ENCODE results near the gene LMNA.

Gene LMNA

DNA sequence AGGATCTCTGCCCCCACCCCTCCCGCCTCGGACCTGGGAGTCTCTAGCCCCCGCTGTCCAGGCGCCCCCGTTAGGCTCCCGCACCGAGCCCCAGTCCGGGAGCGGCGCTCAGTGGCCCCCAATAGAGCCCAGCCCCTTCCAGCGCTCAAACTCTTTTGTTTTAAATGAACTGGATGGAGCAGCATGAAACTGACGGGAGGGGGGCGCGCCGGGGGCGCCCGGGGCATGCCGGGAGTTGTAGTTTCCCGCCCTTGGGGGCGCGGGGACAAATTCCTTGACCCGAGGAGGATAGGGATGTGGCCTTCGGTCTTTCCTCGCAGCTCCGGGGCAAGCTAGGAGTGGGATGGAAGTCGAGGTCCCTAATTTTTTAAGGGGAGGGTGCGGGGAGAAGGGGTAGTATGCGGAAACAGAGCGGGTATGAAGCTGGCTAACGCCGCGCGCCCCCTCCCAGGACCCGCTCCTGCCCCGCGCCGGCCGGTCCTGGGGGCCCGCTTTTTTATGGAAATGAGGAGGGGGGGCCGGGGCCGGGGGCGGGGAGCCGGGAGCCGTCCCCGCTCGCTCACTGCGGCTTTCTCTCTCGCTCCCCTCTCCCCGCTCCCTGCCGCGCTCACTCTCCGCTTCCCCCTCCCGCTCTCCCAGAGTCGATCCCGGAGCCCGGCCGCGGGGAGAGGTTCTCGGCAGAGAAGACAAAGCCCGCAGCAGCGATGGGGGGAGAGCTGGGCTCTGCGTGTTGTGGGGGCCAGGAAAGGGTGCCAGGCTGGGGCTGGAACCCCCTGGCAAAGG, 32.0 kb upstream of the LMNA start, which contains the start of gene MEX3A:
Gene MEX3A, minus strand, starts transcription at position 157 of the 783 bp plus-strand sequence. CDS start 467 bp downstream, outside the sequence.
- peak; percentile 74 for DNase-seq

DNA sequence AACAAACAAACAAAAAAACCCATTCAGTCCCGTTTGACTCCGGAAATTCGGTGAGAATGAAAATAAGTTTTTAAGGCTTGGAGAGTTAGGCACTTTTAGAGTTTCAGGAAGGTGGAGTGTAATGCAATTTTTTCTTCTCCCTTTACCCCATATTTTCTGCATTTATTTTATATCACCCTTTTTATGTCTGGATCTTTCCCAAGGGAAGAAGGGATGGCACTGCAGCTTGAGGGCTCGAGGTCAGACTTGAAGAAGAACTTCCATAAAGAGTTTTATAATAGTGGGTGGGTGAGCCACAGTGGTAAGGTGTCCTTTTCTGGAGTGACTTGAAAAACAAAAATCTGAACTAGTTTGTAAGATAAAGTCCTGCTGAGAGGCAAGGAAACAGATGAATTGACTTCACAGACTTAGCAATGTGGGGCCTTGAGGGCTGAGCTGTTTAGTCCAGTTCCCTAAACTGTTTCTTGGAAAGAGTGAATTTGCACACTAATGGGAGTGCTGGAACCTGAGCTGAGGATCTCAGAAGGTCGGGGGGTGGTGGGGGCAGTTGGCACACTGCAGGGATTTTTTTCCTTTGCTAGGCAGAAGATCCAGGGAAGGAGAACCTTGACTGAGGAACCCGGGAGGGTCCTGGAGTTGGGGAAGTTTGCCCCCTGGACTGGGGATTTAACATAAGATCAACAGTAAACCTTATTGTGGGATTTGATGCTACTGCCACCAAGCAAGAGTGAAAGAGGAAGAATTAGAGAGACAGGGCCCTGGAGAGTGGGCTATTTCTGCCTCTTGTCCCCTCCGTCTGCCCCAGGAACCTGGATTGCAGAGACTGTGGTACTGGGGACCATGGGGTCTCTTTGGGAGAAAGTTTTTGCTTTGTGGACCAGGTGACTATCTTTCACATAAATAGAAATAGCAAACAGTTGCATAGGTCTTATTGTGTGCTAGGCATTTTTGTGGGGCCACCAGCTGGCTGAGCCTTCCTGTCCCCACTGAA, 30.4 kb upstream of the LMNA start:
- DNase-seq = no peak

DNA sequence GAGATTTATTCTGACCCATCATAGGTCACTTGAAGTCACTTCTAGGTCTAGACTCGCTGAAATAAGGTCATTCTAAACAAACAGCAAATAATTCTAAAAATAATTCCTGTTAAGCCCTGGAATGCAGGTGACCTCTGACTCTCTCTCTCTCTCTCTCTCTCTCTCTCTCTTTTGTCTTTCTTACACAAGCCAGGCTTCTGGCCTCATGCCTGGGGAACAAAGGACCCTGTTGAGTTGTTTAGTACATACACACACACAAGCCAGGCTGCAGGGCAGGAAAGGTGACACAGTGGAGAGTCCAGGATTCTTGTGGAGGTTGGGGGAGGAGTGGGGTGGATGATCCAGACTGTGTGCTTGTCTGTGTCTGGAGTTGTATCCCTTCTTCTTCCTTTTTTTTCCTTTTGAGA, 28.3 kb upstream of the LMNA start:
- no peak for DNase-seq

DNA sequence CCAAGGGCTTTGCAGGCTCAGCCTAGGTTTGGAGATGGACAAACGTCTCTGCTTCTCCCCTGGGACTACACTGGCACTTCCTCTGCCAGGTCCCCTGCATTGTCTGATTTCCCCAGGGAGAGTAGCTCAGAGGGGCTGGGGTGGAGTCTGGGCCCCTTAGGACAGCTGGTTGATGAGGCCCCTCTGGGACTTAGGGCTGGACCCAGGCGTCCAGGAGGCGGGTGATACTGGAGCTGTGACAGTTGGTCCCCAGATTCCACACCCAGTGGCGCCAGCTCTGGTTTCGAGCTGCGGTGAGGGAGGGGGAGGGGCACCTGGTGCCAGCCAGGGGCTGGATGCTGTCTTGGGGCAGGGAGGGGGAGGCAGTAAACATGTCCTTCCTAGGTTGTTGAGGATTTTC, 24.8 kb upstream of the LMNA start:
- DNase-seq = no peak

DNA sequence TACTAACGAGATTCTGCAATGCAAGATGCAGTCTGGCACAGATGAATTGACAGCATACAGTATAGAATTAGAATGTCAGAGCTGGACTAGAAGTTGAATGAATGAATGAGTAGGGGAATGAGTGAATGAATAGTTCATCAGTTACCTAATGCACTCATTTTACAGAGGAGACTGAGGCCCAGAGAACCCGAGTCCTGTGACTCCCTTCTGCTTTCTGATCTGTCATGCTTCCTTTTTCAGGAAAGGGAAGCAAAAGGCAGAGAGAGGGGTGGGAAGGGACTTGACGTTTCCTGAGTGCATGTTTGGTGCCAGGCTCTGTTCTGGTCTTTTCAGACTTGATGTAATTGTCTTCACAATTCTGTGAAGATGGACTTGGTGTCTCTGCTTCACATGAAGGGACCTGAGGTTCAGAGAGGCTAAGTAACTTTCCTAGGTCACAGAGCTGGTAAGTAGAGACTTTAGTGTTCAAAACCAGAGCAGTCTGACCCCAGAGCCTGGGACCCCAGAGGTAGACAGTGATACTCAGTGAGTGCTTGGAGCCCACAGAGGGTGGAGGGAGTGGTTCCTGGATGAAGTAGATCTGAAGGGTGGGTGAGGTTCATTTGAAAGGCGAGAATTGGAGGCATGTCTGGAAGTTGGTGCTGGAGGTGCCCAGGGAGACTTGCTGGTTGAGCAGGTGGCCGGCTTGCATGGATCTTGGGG, 24.2 kb upstream of the LMNA start:
- DNase-seq = no peak

DNA sequence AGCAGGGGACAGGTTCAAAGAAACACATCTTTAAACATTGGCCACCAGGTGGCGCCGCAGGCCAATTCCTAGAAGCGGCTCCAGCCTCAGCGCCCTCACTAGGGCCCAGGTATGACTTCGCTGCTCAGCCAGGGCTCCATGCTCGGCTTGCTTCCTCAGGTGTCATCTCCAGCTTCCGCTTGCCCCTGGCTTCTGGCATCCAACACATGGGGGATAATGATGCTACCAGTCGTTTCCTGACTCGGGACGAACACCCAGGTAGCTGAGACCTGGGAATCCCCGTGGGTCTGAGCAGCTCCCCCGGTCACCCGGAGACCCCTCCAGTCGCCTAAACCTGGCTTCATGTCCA, 23.7 kb upstream of the LMNA start:
- peak; percentile 95 for DNase-seq

DNA sequence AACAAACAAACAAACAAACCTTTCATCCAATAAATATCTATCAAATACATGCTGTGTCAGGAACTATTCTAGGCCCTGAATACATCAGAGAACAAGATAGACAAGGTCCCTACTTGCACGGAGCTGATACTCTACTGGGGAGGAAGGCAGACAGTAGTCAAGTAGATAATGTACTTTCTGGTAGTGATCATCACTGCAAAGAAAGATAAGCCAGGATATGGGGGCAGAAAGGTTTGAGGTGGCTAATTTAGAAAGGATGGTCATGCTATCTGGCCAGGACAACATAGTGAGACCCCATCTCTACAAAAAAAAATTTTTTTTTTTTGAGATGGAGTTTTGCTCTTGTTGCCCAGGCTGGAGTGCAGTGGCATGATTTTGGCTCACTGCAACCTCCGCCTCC, 22.9 kb upstream of the LMNA start:
- DNase-seq = no peak

DNA sequence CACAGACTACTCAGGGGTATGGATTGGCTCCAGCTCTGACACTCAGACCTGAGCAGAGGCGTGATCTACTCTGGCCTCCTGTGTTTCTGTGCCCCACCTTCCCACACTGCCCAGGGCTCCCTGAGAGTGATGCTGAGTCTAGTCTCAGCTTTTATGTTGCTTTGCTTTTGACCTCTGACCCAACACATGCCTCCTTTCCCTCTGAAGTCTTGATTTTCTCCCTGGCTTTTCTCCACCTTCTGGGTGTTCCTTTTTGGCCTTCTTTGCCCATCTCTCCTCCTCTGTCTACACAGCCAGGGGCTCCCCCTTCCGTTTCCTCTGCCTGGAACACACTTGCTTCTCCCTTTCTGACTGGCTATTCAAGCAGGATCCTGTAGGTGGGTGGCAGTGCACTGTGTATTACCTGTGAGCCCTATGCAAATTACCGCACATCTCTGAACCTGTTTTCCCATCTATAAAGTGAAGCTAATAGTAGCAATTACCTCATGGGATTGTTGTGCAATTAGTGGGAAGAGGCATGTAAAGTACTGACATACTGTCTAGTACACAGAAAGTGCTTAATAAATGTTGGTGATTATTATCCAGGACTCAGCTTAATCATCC, 18.5 kb upstream of the LMNA start:
- DNase-seq = peak; percentile 44

DNA sequence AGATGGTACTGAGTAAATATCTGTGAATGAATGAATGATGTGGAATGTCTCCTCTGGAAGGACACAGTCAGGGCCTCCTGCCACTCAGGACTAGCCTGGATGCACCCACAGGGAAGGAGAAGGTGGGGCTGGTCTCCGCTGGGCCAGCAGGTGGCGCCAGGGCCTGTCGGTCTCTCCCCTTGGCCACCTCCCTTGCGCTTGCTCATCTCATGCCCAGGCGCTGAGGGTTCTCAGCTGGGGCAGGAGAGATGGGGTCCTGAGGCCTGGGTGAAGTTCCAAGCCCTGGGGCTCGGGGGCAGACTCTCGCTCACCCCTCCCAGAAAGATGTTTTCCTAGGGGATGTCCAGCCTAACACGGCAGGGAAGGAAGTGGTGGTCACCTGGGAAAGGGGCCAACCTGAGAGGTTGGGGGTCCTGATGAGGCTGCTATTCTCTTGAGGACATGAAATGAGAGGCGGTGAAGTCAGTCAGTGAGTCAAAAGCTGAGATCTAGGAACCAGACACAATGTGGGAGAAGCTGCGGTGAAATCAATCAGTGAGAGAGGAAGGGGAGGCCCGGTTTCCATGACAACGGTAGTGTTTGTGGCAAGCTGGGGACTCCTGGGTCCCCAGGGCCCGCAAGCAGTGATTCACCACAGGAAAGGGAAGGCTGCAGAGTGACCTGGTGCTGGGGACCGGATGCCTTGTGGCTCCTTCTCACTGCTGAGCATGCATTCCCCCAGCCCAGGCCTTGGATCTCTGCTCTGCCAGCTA, 17.7 kb upstream of the LMNA start:
- peak; percentile 95 for DNase-seq

DNA sequence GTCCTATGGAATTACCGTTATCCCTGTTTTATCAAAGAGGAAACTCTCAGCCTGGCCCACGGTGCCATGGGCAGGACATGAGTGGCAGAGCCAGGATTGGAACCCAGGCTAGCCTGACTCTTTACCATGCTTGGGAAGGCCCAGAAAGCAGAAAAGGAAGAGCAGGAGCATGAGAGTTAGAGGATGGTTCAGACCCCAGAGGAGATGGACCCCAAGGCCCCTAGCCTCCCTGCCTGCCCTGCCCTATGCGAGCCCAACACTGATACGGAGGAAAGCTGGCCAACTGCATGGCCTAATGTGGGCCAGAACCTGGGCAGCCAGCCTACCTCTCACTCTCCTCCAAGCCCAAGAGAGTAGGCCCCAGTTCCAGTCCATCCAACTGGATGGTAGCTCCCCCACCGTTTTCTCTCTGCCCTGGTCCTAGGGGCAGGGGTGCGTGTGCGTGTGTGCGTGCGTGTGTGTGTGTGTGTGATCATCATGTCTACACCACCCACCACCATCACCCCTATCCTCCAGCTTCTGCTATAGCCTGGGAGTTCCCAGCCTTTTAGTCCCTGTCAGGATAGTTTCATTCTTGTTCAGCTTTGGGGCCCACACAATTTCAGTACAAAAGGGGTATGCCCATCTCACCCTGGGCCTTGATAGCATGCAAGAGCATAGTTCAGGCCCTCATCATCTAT, 16.9 kb upstream of the LMNA start:
- peak; percentile 66 for DNase-seq

DNA sequence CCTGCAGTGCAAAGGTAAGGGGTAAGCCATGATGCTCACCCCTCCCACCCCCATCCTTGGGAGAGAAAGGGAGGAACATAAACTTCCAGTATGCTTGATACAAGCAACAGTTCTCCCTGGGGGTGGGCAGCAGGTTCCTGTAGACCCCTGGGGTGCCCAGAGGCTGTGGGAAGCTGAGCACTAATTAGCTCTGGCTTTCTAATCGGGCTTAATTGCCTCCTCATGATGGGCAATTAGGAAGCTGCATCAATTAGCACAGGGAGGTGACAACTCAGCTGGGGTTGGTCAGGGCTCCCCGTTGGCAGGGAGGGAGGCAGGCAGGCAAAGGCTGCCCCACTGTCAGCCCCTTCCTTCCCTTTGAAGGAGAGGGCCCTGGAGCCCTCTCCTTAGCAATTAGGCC, 15.7 kb upstream of the LMNA start:
- no peak for DNase-seq

DNA sequence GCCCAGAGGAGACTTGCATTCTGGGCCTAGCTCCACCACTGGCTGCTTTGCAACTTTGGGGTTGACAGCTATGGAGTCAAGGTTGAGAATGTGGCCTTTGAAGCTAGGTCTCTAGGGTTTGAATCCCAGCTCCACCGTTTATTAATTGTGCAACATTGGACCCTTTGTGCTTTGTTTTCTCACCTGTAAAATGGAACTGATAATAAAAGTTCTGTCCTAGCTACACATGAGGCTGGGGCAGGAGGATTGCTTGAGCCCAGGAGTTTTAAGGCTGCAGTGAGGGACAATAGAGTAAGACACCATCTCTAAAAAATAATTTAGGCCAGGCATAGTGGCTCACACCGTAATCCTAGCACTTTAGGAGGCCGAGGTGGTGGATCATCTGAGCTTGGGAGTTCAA, 15.2 kb upstream of the LMNA start:
- DNase-seq = no peak

DNA sequence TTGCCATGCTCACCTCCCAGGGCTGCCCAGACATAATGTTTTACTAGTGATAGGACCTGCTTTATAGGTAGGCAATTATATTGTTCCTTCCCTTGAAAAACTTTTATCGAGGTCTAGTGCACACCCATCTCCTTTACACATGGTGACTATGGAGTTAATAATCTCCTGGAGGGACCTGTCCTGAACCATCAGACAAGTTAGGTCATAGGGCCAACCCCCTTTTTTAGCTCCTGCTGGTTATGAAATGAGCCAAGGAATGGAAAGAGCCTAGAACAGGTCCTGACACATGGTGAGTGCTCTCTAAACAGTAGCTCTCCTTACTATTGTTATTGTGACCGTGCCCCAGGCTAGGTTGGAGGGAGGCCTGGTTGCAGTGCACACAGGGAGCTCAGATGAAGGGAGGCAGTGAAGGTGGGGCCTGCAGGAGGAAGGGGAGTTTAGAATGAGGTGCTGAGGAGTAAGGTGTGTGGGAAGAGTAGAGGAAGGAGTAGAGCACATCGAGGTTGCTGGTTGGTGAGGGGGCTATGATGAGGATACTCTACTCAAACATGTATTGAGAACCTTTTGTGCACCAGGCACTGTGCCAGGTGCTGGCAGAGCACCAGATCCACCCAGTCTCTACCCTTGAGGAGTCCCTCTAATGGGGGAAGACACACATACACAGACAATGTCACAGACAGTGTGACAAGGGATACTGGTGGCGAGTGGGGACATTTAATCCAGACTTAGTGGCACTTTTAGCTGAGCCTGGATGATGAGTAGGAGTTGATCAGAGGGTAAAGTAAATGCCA, 14.1 kb upstream of the LMNA start:
- no peak for DNase-seq

DNA sequence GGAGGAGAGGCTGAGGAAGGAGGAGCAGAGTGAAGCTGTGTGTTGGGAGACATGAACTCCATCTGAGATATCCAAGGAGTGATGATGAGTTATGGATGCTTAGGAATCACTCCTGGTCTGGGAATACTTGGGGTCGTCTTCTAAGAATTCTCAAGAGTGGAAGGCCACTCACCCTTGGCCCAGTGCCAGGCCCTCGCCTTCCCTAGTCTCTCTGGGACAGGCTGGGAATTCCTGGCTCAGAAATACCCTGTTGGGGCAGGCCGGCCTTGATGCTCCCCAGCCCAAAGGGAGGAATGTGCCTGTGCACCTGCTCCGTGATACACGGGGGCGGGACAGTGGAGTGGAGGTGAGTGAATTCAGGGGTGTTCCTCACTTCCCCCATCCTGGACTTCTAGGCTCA, 12.6 kb upstream of the LMNA start:
- DNase-seq = no peak

DNA sequence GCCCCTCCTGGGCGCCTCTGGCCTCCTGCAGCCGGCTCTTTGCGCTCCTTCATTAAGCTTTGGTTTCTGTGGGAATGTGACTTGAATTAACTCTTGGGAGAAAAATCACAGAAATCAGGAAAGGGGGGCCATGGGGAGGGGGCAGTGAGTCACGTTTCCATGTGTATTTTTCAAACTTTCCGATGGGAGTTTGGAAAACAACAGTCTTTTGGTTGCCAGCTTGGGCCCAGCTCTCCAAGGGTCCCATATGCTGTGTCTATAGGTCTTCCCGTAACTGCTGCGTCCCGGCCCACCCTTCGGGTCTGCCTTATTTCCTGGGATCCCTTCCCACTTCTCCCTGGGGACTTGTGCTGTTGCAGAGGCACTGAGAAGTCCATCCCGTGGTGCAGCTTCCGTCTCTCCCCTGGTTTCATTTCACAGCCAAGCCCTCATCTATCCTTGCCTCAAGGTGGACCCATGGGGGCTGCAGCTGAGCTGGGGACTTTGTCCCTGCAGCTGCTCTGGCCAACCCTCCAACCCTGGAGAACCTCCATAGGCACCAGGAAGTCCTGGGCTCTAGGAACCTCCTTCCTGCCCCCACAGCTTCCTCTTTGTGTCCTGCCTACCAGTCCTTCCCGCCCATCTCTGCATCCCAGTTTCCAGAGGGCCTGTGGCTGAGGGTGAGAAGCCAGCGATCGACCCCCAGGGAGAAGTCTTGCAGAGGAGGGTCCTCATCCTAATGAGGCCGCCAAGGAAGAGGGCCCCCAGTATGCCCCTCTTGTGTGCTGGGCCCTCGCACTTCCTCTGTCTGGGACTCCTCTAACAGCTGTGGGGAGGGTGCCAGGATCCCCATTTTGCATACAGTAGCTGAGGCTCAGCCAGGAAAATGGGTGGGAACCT, 11.6 kb upstream of the LMNA start:
- DNase-seq = no peak

DNA sequence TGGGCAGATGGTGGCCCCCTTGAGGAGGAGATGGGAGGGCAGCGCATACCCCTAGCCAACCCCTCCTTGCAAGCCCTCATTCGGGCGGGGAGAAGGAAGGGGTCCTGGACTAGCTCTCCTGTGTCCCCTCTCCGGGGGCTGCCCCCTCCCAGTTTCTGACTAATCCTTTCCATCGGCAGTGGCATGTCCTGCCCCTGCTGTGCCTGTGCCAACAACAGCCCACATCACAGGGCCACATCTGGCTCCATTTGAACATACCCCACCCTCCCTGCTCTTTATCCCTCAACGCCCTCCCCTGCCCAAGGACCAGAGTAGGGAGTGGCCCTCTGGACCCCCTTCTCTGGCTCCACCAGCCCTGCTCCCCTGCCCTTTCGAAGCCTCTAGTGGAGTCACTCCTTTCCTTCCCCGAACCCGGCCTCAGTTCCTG, 11.0 kb upstream of the LMNA start:
- DNase-seq = peak; percentile 63

DNA sequence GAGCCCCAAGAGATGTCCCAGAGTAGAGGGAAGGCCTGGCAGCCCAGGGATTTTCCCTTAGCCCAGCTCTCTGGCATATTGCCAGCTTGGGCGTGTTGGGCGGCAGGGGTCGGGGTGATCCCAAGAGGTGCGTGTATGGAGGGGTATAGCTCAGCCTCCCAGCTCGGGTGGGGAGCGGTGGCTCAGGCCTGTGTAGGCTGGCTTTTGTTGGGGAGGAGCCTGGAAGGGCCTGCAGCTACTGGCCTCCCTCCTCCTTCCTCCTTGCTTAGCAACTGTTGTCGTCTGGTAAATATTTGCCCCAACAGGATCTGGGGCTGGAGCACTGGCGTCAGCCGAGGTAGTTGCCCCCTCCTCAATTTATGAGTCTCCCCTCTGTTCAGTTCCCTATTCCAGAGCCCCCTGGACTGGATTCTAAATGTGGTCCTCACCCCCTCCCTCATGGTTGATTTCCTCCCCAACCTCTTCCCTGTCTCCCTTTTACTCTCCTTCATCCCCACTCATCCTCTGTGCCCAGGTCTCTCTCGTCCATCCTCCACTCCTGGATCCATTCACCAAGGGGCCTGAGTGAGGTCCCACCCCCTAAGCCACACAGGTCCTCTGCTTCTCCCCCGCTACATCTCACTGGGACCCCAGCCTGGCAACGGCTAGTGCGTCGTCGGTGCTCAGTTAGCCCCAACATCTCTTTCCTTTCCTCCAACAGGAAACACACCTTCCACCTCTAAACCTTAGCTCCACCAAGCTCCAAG, 10.3 kb upstream of the LMNA start:
- DNase-seq = peak; percentile 51

Data from activated CD4-positive, alpha-beta T cell treated with anti-CD3 and anti-CD28 coated beads for 48 hours (primary cell).